HG03066 (cell line): ENCODE results near the gene ZNF579.
A peak's percentile ranks its signal among the peaks of the same experiment; 100 is the strongest.
"Not testable (repeated sequence)": the region's sequence is repeated elsewhere in the genome, so short reads cannot be mapped to it uniquely, and the experiment has no call there.

Experiments used
- ATAC-seq: cut with Tn5 transposase; IDR thresholded peaks from one replicate; pipeline ENCODE4 v1.9.1; 2021; ENCODE audit warnings: low read depth; ENCODE audit not compliant: unreplicated experiment

The ZNF579 gene

DNA sequence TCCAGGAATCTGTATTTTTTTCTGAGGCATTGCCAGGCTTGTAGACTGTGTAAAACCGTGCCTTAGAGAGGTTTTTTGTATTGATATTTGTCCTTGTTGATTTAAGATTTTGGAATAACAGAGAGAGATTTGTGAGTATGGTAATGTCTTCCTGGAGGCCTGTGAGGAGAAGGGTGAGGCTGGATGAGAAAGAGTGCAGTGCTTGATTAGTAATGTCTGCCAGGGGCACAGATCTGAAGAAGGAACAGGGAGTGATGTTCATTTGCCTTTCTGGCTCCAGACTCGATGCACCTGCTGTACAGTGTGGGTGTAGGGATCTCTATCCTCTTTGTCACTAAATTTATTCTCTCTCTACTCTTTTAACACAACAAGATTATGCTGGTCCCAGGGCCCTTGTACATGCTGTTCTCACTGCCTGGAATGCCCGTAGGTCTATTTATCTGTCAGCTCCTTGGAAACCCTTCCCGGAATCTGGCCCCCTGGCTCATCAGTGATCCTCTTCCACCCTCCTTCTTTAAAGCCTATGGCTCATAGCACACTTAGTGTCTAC lies 14.4 kb upstream of the ZNF579 start:
- ATAC-seq = no peak

DNA sequence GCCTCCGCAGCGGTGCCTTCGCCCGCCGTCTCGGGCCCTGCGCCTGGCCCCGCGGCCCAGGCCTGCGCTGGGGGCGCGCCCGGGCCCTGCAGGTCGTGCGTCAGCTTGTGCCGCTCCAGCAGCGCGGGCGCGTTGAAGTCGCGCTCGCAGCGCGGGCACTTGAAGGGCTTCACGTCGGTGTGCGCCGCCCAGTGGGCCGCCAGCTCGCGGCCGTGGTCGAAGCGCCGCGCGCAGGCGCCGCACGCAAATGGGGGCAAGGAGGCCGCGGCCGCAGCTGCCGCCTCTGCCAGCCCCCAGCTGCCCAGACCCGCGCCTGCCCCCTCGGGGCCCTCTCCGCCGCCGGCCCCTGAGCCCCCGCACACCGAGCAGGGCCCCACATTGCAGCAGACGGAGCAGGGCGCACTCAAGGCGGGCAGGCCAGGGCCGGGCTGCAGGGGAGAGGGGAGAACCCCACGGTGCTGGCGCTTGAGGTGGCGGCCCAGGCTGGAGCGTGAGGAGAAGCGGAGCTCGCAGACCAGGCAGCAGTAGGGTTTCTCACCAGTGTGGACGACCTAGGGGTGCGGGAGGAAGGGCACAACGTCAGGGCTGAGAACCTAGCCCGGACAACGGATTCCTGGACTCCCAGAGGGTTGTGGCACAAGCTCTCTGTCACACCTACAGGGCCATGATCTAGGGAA lies 12.6 kb upstream of the ZNF579 start:
- ATAC-seq = no peak

DNA sequence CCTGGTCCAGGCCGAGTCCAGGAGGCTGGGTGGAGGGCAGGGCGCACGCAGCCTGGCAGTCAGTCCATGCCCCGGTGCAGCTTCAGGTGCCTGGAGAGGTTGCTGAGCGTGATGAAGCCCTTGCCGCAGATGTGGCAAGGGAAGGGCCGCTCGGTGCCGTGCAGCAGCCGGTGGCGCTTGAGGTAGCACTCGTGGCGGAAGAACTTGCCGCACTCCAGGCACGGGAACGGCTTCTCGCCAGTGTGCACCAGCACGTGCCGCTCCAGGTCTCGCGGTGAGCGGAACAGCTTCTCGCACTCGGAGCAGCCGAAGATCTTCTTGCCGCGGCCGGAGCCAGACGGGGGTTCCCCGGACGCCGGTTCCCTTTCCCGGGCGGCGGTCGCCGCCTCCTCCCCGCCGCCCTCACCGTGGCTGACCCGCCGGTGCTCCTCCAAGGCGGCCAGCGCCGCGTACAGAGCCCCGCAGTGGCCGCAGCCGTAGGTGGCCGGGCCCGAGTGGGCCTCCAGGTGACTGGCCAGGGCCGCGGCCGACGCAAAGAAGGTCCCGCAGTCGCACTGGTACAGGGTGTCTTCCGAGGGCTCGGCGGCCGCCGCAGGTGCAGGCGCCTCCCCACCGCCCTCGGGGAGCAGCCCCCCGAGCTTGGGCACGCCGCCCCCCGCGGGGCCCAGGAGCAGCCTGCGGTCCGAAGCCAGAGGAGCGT lies 11.9 kb upstream of the ZNF579 start:
- ATAC-seq = no peak

DNA sequence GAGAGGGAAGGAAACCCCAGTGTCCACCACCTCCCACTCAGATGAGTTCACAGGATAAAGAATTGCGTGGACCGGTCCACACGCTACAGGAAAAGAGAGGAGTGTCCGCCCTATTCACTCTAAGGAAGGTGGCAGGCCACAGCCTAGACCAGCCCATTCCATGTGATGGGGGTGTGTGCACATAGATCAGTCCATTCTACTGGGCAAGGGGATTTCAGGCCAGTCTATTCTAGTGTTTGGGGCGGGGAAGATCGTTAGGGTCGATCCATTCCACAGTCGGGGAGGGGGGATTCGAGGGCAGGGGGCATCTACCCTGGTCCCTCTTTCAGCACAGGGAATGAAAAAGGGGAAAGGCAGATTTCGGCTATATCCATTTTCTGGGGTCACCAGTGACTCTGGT lies 10.9 kb upstream of the ZNF579 start:
- ATAC-seq = no peak

DNA sequence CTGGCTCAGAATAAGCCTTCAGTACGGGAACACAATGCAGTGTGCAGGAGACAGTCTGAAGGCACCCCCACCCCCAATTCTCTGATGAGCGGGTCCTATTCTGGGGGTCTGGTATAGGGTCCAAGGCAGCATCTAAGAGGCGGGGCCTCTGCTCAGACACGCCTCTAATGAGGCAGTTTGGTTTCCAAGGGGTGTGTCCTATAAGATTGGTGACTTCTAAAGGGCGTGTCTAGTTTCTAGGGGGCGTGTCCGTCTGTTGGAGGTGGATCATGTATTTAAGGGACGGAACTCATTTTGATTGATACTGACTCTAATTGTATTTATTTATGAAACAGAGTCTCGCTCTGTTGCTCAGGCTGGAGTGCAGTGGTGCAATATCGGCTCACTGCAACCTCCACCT lies 10.0 kb upstream of the ZNF579 start:
- no peak for ATAC-seq

DNA sequence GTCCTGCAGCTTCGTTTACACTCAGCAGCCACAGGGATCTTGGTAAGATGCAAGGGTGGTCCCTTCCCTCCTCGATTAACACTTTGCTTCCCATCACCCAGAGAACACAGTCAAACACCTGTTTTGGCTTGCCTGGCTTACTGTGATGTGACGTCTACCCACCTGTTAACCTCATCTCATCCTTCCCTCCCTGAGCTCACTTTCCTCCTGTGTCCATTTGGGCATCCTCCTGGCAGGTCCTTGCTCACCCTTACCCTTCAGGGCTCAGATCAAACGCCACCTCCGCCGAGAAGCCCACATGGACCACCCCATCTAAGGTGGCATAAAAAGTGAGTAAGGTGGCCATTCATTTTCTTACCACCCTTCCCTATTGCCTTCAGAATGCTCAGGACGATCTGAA lies 9.5 kb upstream of the ZNF579 start:
- no peak for ATAC-seq

DNA sequence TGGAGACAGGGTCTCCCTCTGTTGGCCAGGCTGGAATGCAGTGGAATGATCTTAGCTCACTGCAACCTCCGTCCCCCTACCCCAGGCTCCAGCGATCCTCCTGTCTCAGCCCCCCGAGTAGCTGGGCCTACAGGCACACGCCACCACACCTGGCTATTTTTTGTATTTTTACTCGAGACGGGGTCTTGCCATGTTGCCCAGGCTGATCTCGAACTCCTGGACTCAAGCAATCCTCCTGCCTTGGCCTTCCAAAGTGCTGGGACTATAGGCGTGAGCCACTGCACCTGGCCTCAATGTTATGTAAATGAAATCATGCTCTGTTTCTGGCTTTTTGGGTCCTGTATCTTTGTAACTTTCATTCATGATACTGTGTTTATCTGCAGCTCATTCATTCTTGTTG lies 8.1 kb upstream of the ZNF579 start:
- no peak for ATAC-seq

DNA sequence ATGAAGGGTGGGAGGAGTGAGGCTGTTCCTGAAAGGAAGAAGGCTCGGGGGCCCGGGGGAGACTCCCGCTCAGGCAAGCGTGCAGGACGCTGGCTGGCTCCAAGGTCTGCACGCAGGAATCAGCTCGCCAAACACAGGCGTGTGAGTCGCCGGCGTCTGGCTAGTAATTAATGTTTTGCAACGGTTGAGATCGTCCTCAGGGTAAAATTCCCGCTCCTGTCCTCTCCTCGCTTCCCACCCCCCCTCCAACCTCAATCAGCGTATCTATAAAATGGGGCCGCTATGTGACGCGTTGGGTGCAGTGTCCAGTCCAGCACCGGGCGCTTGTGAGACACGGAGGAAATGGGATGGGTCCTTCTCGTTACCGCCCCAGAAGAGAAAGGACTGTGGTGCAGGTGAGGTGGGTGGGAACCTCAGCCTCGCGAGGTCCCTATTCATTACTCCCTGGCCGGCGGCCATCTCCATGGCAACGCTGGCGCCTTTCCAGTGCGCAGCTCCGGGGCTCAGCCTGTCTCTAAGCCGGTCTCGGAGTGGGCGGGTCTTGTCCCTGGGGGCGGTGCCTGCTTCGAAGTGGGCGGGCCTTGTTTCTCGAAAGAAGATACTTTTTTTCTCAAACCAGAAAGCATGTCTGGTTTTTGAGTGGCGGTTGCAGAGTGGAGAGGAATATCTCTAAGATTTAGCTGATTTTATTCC lies 6.5 kb upstream of the ZNF579 start:
- ATAC-seq = peak; percentile 68

DNA sequence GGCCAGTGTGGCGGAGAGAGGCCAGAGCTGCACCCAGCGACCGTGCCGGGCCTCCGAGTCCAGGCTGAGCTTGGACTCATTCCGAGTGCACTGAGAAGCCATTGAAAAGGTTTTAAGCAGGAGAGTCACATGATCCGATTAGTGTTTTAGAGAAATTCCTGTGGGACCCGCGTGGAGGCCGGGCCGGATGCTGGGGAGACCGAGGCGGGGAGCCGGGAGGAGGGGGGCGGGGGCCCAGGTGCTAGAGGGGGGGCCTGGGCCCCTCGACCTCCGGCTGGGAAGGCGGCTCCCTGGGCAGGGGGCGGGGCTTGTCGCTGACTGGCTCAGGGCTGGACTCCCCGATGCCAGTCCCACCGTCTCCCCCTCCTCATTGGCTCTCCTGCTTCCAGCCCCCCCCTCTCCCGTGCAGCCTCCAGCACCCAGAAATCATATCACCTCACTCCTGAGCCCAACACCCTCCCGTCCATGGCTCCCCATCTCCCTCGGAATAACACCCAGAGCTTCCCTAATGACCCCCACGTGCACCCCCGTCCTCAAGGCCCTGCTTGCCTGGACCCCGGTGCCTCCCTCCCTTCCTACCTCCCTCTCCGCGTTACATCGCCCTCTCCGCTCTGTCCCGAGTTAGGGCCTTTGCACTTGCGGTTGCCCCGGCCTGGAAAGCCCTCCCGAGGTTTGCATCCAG lies 5.2 kb upstream of the ZNF579 start:
- no peak for ATAC-seq

DNA sequence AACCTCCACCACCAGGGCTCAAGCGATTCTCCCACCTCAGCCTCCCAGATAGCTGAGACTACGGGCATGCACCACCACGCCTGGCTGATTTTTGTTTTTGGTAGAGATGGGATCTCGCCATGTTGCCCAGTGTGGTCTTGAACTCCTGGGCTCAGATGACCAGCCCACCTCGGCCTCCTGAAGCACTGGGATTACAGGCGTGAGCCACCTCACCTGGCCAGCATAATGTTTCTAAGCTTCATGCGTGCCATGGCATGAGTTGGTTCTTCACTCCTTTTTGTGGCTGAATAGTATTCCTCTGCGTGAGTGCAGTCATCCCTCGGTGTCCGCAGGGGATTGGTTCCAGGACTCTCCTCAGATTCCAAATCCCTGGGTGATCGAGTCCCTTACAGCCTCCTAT lies 4.2 kb upstream of the ZNF579 start:
- no peak for ATAC-seq

DNA sequence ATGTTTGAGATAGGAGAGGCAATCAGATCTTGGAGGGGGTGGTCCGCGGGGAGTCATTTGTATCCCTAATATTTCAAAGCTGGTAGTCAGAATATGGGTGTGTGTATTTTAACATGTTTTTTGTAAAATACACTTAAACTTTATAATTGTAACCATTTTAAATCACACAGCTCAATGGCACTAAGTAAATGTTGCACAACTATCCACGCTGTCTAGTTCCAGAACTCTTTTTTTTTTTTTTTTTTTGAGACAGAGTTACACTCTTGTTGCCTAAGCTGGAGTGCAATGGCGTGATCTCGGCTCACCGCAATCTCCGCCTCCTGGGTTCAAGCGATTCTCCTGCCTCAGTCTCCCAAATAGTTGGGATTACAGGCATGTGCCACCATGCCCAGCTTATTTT lies 3.2 kb upstream of the ZNF579 start:
- ATAC-seq = not testable (repeated sequence)

DNA sequence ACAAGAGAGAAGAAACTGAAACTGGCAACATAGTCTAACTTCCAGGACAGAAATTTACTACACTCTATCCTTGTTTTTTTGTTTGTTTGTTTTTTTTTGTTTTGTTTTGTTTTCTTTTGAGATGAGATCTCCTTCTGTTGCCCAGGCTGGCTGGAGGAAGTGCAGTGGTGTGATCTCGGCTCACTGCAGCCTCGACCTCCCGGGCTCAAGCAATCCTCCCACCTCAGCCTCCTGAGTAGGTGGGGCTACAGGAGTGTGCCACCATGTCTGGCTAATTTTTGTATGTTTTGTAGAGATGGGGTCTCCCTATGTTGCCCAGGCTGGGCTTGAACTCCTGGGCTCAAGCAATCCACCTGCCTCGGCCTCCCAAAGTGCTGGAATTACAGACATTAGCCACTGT lies 1.6 kb upstream of the ZNF579 start:
- ATAC-seq = not testable (repeated sequence)

DNA sequence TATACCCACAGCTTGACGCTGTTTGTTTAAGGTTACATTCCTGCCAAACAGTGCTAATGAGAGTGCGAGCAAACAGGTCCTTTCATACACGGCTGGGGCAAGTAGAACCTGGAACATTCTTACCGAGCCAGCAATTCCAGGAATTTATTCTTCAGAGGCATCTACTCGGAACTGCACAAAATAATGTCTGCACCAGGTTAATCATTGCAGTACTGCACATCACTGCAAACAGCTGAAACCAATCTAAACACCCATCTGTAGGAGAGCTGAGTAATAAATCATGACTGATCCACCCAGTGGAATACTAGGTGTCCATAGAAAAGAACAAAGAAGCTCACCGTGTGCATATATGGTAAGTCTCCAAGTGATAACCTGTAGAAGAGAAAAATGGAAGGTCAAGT lies 1.2 kb upstream of the ZNF579 start:
- no peak for ATAC-seq

DNA sequence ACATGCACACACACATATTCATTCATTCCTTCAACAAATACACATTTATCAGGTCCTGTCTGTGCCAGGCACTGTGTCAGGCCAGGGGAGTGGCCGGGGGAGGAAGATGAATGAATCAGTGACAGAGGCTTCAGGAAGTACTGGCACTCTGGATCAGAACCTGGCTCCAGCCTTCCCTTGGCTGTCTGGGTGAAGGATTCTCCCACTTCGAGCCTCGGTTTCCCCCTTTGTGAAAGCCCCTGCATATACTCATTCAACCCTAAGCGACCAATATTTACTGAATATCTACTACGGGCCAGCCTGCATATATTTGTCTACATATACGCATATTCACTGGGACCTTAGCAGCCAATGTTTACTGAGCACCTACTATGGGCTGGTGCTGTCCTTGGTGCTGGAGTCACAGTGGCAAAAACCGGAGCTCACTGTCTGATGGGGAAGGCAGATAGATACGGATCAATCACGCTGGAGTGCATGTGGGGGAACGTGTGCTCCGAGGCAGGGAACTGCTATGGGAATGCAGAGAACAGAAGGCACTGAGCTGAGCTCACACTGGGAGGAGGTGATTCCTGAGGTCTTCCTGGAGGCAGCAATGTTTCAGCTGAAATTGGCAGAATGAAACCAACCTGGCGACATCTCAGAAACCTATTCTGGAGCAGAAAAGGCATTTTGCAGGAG lies 636 bp upstream of the ZNF579 start:
- no peak for ATAC-seq

DNA sequence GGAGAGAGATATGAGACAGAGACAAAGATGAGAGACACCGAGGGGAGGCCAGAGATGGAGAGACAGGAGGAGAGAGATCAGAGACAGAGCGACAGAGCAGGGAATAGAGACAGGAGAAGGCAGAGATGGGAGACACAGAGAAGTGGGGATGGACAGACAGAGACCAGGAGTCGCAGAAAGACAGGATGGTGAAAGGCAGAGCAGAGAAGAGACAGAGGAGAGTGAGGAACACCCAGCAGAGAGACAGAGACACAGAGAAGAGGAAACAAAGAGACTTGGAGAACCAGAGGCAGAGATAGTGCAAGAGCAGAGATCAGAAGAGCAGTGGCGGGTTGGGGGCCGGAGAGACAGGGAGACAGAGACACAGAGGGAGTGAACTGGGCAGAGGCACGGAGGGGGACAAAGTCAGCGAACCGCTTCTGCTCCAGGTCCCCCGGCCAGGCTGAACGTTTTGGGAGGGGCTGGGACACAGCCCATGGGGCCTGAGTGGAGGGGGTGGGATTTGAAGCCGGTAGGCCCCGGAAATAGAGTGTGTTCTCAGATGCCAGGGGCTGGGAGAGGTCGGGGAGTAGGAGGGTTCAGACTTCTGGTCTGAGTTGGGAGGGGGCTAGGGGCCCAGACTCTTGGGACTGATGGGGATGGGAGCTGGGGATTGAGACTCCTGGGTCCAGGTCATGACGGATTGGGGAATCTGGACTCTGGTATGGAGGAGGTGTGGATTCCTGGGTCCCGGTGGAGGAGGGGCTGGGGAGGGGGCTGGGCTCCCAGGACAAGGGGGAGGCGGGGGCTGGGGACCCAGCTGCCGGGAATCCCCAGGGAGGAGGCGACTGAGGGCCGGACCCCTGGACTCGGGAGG lies 654 bp downstream of the ZNF579 start:
- ATAC-seq = no peak

DNA sequence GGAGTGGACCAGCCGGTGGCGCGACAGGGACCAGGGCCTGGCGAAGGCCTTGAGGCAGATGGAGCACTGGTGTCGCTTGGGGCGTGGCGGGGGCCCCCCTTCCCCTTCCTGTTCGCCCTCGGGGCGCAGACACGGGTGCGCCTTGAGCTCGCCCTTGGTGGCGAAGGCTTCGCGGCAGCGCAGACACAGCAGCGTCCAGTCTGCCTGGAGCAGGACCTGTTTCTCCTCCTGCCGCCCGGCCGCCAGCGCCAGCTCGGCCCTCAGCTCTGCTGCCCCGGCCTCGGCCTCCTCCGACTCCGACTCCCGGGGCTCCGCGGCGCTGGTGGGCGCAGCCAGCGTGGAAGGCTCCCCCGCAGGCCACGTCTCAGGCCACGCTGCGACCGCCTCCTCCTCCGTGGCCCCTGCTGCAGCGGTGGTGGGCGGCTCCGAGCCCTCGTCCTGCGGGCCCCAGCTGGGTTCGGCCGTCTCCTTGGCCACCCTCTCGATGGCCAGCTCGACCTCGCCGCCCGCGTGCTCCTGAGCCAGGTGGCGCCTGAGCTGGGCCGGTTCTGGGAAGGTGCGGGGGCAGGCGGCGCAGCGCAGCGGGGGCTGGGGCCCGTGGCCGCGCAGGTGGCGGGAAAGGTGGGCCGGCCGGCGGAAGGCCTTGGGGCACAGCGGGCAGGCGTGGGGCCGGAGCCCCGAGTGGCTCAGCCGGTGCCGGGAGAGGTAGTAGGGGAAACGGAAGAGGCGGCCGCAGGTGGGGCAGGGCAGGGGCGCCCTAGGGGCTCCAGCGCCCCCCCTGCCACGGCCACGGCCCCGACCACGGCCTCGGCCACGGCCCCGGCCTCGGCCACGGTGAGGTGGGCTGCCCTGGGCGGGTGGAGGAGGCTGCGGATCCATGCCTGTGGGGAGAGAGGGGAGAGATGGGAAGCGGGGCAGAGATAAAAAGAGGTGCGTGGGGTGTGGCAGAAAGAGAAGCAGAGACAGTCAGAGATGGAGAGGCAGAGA lies 1.6 kb downstream of the ZNF579 start:
- ATAC-seq = no peak

DNA sequence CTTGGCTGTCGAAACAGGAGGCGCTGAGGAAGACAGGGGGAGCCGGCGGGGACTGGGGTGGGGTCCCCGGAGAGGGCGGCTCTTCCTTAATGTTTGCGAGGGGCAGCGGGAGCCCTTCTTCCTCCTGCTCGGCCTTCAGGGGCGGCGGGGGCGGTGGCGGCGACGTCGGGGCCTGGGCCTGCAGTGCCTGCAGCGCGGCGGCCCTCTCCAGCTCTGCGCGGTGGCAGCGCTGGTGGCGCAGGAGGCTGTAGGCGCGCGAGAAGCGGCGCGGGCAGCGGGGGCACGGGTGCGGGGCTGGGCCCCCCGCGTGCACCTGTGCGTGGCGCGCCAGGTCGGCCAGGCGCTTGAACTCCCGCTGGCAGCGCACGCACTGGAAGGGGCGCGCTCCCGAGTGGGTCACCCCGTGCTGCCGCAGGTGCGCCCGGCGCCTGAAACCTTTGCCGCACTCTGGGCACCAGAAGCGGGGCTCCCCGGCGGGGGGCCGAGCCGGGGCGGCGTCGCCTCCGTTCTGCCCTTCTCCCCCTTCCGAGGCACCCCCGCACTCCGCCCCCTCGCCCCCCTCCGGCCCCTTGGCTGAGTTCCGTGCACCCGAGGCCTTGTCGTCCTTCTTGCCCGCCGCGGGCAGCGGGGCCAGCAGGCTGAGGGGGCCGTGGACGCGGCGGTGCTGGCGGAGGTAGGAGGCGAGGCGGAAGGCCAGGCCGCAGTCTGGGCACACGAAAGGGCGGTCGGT lies 2.5 kb downstream of the ZNF579 start:
- ATAC-seq = no peak

DNA sequence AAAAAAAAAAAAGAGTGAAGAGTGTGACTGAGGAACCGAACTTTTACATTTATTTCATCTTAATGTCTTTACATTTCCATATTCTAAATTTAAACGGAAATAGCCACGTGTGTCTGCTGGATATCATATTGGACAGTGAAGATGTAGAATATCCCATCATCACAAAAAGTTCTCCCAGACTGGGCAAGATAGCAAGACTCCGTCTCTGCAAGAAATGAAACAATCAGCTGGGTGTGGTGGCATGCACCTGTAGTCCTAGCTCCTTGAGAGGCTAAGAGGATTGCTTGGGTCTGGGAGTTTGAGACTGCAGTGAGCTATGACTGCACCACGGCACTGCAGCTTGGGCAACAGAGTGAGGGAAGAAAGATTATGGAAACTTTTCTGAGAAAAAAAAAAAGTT lies 3.9 kb downstream of the ZNF579 start:
- ATAC-seq = no peak
